ENCODE data around the gene MVD. TPM values are rescaled to one million over a fixed set of nuclear protein-coding genes. Genes with fewer than 3 reads are reported as not detected.

Gene MVD
- total RNA-seq, 1 experiment from 2014 or later, result 60.3 TPM

DNA sequence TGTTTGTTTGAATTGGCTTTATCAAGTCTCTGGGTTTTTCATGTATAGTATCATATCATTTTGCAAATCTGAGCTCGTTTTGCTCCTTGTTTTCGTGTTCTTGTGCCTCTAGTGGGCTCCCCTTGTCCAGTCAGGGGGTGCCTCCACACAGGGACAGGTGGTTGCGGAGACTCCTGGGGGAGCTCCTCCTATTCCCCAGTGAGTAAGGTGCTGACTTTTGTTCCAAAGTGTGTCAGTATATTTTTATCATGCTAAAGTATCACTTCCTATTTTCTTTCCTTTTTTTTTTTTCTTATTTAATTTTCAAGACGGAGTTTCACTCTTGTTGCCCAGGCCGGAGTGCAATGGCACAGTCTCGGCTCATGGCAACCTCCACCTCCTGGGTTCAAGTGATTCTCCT, 54.8 kb downstream of the MVD start:
- DNase-seq (ENCODE audit: low read depth), result no peak

- DNase-seq (ENCODE audit: low read depth), result no peak
Observed at GRCh38 chr16:88606148-88606757, 56.6 kb downstream of the MVD start.

DNA sequence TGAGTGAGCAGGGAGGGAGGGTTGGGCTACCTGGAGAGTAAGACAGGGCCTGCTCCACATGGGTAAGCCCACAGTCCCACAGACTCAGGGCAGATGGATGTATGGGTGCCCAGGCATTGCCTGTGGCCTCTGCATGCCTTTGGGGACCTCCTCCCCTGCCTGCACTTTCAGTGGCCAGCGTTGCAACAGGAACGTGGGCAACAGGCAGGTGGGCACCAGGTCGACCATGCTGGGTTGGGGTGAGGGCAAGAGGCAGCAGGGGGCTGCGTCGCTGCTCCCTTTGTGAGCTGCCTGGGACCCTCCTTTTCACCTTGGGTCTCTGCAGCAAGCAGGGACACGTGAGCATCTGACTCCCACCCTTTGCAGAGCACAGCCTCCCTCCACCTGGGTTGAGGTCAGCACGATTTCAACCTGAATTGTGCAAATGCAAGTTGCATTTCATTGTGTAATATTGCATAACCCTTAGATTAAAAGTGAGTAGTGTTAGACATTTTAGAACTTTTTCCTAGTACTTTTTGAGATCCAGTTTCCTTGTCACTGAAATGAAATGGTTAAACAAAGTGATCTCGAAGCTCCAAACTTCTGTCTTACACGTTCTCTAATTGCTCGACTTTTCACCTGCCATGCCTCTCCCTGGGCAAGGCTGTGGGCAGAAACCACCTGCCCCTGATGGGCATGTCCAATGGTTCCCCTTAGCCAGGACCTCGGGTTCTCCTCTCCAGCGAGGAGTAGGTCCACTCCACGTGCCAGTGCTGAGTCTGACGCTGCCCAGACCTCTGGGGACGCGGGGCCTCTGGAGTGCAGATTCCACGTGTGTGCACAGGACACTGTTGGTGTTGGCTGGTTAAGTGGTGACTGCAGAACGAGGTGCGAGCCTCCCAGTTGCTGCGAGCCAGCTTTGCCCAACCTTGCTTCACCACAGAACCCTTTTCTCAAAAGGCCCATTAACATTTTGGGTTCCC, 57.4 kb downstream of the MVD start:
- DNase-seq (ENCODE audit: low read depth), result no peak

- DNase-seq (ENCODE audit: low read depth), result no peak
Observed at GRCh38 chr16:88602091-88602490, 60.8 kb downstream of the MVD start.

Other genes with a start within 250 kb of the MVD start
- gene ZFPM1, start 209.8 kb downstream of the MVD start, total RNA-seq (2014; rRNA removed; shearing (Covaris generic)), result 1.4 and 1.9 TPM in 2 replicates
- 18.7 and 21.7 TPM in 2 replicates for gene ZC3H18, start 92.7 kb downstream of the MVD start, total RNA-seq (2014; rRNA removed; shearing (Covaris generic))
- not detected in 2 replicates for gene IL17C, start 24.5 kb downstream of the MVD start, total RNA-seq (2014; rRNA removed; shearing (Covaris generic))
- 0.10 TPM in 1 of 2 replicates, not detected in the other for gene CYBA, start 12.0 kb downstream of the MVD start, total RNA-seq (2014; rRNA removed; shearing (Covaris generic))
- gene SNAI3, start 23.4 kb upstream of the MVD start, total RNA-seq (2014; rRNA removed; shearing (Covaris generic)), result 0.30 and 0.51 TPM in 2 replicates
- gene RNF166, start 43.3 kb upstream of the MVD start, total RNA-seq (2014; rRNA removed; shearing (Covaris generic)), result 31.9 and 38.1 TPM in 2 replicates
- 26.6 and 31.0 TPM in 2 replicates for gene CTU2, start 43.4 kb upstream of the MVD start, total RNA-seq (2014; rRNA removed; shearing (Covaris generic))
- gene PIEZO1, start 122.1 kb upstream of the MVD start, total RNA-seq (2014; rRNA removed; shearing (Covaris generic)), result 152 and 159 TPM in 2 replicates
- gene CDT1, start 140.7 kb upstream of the MVD start, total RNA-seq (2014; rRNA removed; shearing (Covaris generic)), result 33.5 and 64.6 TPM in 2 replicates
- gene APRT, start 148.8 kb upstream of the MVD start, total RNA-seq (2014; rRNA removed; shearing (Covaris generic)), result 374 and 377 TPM in 2 replicates
- 5.1 and 7.4 TPM in 2 replicates for gene GALNS, start 193.9 kb upstream of the MVD start, total RNA-seq (2014; rRNA removed; shearing (Covaris generic))
- 58.5 and 74.3 TPM in 2 replicates for gene TRAPPC2L, start 194.0 kb upstream of the MVD start, total RNA-seq (2014; rRNA removed; shearing (Covaris generic))
- gene PABPN1L, start 203.6 kb upstream of the MVD start, total RNA-seq (2014; rRNA removed; shearing (Covaris generic)), result not detected in 2 replicates